ENCODE data around the gene PAEP. TPM values are rescaled to one million over a fixed set of nuclear protein-coding genes. Genes with fewer than 3 reads are reported as not detected.

PAEP gene
- polyA plus RNA-seq, 1 donor, result not detected

Other genes starting within 250 kb of the PAEP start
- gene PPP1R26, start 82.0 kb upstream of the PAEP start, polyA plus RNA-seq (ENCODE audit: insufficient read length), result 14.3 TPM
- 38.3 TPM for gene MRPS2, start 61.1 kb upstream of the PAEP start, polyA plus RNA-seq (ENCODE audit: insufficient read length)
- gene LCN1, start 40.3 kb upstream of the PAEP start, polyA plus RNA-seq (ENCODE audit: insufficient read length), result not detected
- gene OBP2A, start 15.6 kb upstream of the PAEP start, polyA plus RNA-seq (ENCODE audit: insufficient read length), result not detected
- gene GLT6D1, start 77.8 kb downstream of the PAEP start, polyA plus RNA-seq (ENCODE audit: insufficient read length), result not detected
- not detected for gene LCN9, start 101.6 kb downstream of the PAEP start, polyA plus RNA-seq (ENCODE audit: insufficient read length)
- 0.13 TPM for gene SOHLH1, start 137.7 kb downstream of the PAEP start, polyA plus RNA-seq (ENCODE audit: insufficient read length)
- 16.8 TPM for gene KCNT1, start 140.4 kb downstream of the PAEP start, polyA plus RNA-seq (ENCODE audit: insufficient read length)